ENCODE measurements around the gene AMY1B. TPM values are rescaled to one million over a fixed set of nuclear protein-coding genes. Genes with fewer than 3 reads are reported as not detected.
"Not testable (repeated sequence)": the region's sequence is repeated elsewhere in the genome, so short reads cannot be mapped to it uniquely, and the experiment has no call there.

The AMY1B gene
- total RNA-seq, 2 experiments from 2014 or later: not detected

DNA sequence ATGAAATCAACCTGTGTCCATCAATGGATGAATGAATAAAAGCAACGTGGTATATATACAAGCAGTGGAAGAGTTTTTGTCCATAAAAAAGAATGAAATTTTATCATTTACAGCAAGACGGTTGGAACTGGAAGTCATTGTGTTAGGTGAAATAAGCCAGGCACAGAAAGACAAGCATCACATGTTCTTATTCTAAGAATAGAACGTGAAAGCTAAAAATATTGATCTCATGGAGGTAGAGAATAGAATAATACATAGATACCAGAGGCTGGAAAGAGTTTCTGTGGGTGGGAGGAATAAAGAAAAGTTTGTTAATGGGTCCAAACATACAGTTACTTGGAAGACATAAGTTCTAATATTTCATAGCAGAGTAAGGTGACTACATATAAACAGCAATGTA lies 14.4 kb upstream of the AMY1B start:
- H3K27ac ChIP-seq (ENCODE audit: low read depth in 1 of 2, low read length in 2 of 2); H3K4me1 Mint-ChIP-seq (ENCODE audit: low read depth); H3K36me3 Mint-ChIP-seq (ENCODE audit: low read depth); H3K9me3 Mint-ChIP-seq; intact Hi-C loops (cut with DNase I, micrococcal nuclease); H3K36me3 ChIP-seq (ENCODE audit: insufficient read depth, low read length); H3K27me3 Mint-ChIP-seq; CTCF ChIA-PET; H3K4me3 Mint-ChIP-seq; ATAC-seq (ENCODE audit: poor library complexity); H3K4me3 ChIP-seq (ENCODE audit: low read length); H3K4me1 ChIP-seq (ENCODE audit: insufficient read depth, low read length); H3K27me3 ChIP-seq (ENCODE audit: control insufficient read depth in 1 of 2, insufficient read depth in 2 of 2, low read length in 2 of 2); POLR2A ChIA-PET; H3K9me3 ChIP-seq (ENCODE audit: control insufficient read depth in 1 of 2, insufficient read depth in 1 of 2, low read length in 2 of 2); H3K27ac Mint-ChIP-seq; DNase-seq: not testable (repeated sequence)

DNA sequence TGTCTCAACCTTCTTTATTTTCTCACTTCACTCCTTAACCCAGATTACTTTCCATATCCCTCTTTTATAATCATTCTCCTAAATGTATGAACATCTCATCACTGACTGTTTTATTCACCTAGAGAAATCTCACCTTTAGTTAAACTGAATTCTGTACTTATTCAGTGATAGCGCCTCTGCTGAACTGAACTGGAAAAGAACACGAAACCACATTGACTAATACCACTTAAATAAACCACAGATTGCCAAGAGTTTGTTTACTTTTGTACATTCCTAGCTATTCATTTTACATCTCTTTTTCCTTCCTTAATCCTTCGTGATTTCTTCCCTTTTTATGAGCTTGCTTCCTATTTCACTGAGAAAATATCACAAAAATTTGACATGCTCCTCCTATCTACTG lies 11.7 kb upstream of the AMY1B start:
- ATAC-seq (ENCODE audit: poor library complexity); intact Hi-C loops (cut with DNase I, micrococcal nuclease); DNase-seq; CTCF ChIA-PET; H3K4me3 Mint-ChIP-seq; H3K9me3 ChIP-seq (ENCODE audit: control insufficient read depth in 1 of 2, insufficient read depth in 1 of 2, low read length in 2 of 2); H3K4me1 ChIP-seq (ENCODE audit: insufficient read depth, low read length); H3K4me3 ChIP-seq (ENCODE audit: low read length); H3K27me3 Mint-ChIP-seq; H3K36me3 Mint-ChIP-seq (ENCODE audit: low read depth); H3K9me3 Mint-ChIP-seq; H3K27ac ChIP-seq (ENCODE audit: low read depth in 1 of 2, low read length in 2 of 2); H3K36me3 ChIP-seq (ENCODE audit: insufficient read depth, low read length); H3K27ac Mint-ChIP-seq; H3K4me1 Mint-ChIP-seq (ENCODE audit: low read depth); H3K27me3 ChIP-seq (ENCODE audit: control insufficient read depth in 1 of 2, insufficient read depth in 2 of 2, low read length in 2 of 2); POLR2A ChIA-PET: not testable (repeated sequence)

DNA sequence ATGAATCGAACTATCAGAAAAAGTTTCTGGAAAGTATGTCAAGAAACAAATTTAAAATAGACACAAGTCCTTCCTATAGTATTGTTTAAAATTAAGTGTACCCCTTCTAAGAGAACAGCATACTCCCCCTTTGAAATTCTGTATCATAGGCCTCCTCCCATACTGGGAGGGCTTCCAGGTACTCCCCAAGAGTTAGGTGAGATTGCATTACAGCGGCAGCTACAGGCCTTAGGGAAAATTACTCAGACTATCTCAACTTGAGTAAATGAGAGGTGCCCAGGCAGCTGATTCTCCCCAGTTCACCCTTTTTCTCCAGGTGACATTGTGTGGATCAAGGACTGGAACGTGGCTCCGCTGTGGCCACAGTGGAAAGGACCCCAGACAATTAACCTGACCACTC lies 5.2 kb upstream of the AMY1B start:
- H3K27ac Mint-ChIP-seq; ATAC-seq (ENCODE audit: poor library complexity); H3K36me3 Mint-ChIP-seq (ENCODE audit: low read depth); H3K4me3 Mint-ChIP-seq; POLR2A ChIA-PET; H3K9me3 Mint-ChIP-seq; CTCF ChIA-PET; H3K27me3 Mint-ChIP-seq; DNase-seq; H3K4me1 Mint-ChIP-seq (ENCODE audit: low read depth); intact Hi-C loops (cut with DNase I, micrococcal nuclease); H3K27ac ChIP-seq (ENCODE audit: low read depth in 1 of 2, low read length in 2 of 2); H3K9me3 ChIP-seq (ENCODE audit: control insufficient read depth in 1 of 2, insufficient read depth in 1 of 2, low read length in 2 of 2); H3K4me1 ChIP-seq (ENCODE audit: insufficient read depth, low read length); H3K27me3 ChIP-seq (ENCODE audit: control insufficient read depth in 1 of 2, insufficient read depth in 2 of 2, low read length in 2 of 2); H3K36me3 ChIP-seq (ENCODE audit: insufficient read depth, low read length); H3K4me3 ChIP-seq (ENCODE audit: low read length): not testable (repeated sequence)

DNA sequence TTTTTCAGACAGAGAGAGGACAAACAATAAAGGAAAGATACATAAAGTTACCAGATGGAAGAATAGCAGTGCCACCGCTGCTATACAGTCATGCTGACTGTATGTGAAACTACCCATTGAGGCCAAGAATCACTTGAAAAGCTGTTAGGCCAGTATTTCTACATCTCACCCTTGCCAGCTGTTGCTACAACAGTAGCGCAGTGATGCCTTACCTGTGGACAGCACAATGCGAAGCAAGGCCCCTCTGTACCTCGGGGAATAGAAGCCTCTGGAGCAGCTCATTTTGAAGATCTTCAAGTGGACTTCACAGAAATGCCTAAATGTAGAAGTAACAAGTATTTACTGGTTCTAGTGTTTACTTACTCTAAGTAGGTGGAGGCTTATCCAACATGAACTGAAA lies 4.7 kb upstream of the AMY1B start:
- ATAC-seq (ENCODE audit: poor library complexity); H3K27me3 Mint-ChIP-seq; H3K4me3 Mint-ChIP-seq; H3K4me1 ChIP-seq (ENCODE audit: insufficient read depth, low read length); H3K27me3 ChIP-seq (ENCODE audit: control insufficient read depth in 1 of 2, insufficient read depth in 2 of 2, low read length in 2 of 2); intact Hi-C loops (cut with DNase I, micrococcal nuclease); H3K36me3 ChIP-seq (ENCODE audit: insufficient read depth, low read length); H3K36me3 Mint-ChIP-seq (ENCODE audit: low read depth); CTCF ChIA-PET; H3K9me3 Mint-ChIP-seq; H3K27ac ChIP-seq (ENCODE audit: low read depth in 1 of 2, low read length in 2 of 2); H3K9me3 ChIP-seq (ENCODE audit: control insufficient read depth in 1 of 2, insufficient read depth in 1 of 2, low read length in 2 of 2); POLR2A ChIA-PET; DNase-seq; H3K4me1 Mint-ChIP-seq (ENCODE audit: low read depth); H3K27ac Mint-ChIP-seq; H3K4me3 ChIP-seq (ENCODE audit: low read length): not testable (repeated sequence)

DNA sequence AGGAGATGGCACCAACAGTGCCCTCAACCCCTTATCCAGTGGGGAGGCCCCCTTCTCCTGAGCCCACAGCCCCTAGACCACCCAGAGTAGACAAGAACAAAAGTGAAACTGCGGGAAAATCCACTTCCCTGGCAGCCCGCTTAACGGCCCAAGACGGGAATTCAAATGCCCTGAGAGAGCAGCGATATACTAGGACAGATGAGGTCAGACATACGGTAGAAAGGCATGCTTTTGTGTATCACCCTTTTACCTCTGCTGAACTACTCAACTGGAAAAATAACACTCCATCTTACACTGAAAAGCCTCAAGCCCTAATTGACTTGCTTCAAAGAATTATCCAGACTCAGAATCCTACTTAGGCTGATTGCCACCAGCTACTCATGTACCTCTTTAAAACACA lies 1.4 kb upstream of the AMY1B start:
- H3K27me3 Mint-ChIP-seq; H3K27me3 ChIP-seq (ENCODE audit: control insufficient read depth in 1 of 2, insufficient read depth in 2 of 2, low read length in 2 of 2); H3K27ac ChIP-seq (ENCODE audit: low read depth in 1 of 2, low read length in 2 of 2); H3K9me3 ChIP-seq (ENCODE audit: control insufficient read depth in 1 of 2, insufficient read depth in 1 of 2, low read length in 2 of 2); H3K27ac Mint-ChIP-seq; H3K4me1 ChIP-seq (ENCODE audit: insufficient read depth, low read length); intact Hi-C loops (cut with DNase I, micrococcal nuclease); H3K36me3 Mint-ChIP-seq (ENCODE audit: low read depth); POLR2A ChIA-PET; H3K9me3 Mint-ChIP-seq; CTCF ChIA-PET; H3K36me3 ChIP-seq (ENCODE audit: insufficient read depth, low read length); H3K4me3 ChIP-seq (ENCODE audit: low read length); H3K4me1 Mint-ChIP-seq (ENCODE audit: low read depth); DNase-seq; ATAC-seq (ENCODE audit: poor library complexity); H3K4me3 Mint-ChIP-seq: not testable (repeated sequence)

DNA sequence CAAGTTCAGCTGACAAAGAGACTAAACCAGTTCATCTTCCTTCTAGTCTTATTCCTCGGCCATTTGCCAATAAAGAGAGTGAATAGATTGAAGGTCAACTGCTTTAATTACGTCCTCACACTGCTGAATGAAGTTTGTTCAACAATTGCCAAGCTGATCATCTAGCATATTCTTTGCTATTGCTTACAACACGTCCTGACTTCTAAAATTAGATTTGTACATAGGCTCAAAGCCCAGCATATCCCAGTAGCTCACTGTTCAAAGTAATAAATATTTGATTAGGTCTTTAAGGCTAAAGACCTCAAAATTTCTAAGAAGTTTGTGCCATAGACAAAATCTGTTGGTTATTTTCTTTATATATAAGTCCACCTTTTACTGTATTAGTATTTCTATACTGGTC lies 19.7 kb downstream of the AMY1B start:
- H3K4me3 Mint-ChIP-seq; H3K27me3 ChIP-seq (ENCODE audit: control insufficient read depth in 1 of 2, insufficient read depth in 2 of 2, low read length in 2 of 2); H3K27ac Mint-ChIP-seq; CTCF ChIA-PET; H3K4me3 ChIP-seq (ENCODE audit: low read length); H3K9me3 Mint-ChIP-seq; H3K27ac ChIP-seq (ENCODE audit: low read depth in 1 of 2, low read length in 2 of 2); H3K27me3 Mint-ChIP-seq; intact Hi-C loops (cut with DNase I, micrococcal nuclease); H3K9me3 ChIP-seq (ENCODE audit: control insufficient read depth in 1 of 2, insufficient read depth in 1 of 2, low read length in 2 of 2); POLR2A ChIA-PET; ATAC-seq (ENCODE audit: poor library complexity); H3K4me1 ChIP-seq (ENCODE audit: insufficient read depth, low read length); DNase-seq; H3K36me3 Mint-ChIP-seq (ENCODE audit: low read depth); H3K4me1 Mint-ChIP-seq (ENCODE audit: low read depth); H3K36me3 ChIP-seq (ENCODE audit: insufficient read depth, low read length): not testable (repeated sequence)

DNA sequence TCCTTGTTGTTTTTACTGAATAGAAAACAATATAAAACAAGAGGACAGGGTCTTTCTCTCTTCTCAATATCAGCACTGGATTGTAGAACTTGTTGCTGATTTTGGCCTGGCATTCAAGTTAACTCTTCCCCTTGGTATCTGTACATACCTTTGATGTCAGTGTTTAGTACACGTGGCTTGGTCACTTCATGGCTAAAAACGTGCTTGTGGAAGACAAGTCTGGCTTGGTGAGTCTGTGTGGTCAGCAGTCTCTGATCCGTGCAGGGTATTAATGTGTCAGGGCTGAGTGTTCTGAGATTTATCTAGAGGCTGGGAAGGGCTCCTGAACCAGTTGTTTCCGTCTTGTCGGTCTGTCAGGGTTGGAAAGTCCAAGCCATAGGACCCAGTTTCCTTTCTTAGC lies 40.5 kb downstream of the AMY1B start, which contains the start of gene AMY1A:
TSS of gene AMY1A (plus strand) at position 301 of the 400 bp plus-strand sequence. CDS start 571 bp downstream, outside the sequence.
- CTCF ChIA-PET; H3K9me3 ChIP-seq (ENCODE audit: control insufficient read depth in 1 of 2, insufficient read depth in 1 of 2, low read length in 2 of 2); H3K4me3 Mint-ChIP-seq; H3K27me3 Mint-ChIP-seq; DNase-seq; H3K4me1 Mint-ChIP-seq (ENCODE audit: low read depth); H3K36me3 ChIP-seq (ENCODE audit: insufficient read depth, low read length); intact Hi-C loops (cut with DNase I, micrococcal nuclease); H3K4me3 ChIP-seq (ENCODE audit: low read length); POLR2A ChIA-PET; H3K27ac Mint-ChIP-seq; H3K27me3 ChIP-seq (ENCODE audit: control insufficient read depth in 1 of 2, insufficient read depth in 2 of 2, low read length in 2 of 2); H3K36me3 Mint-ChIP-seq (ENCODE audit: low read depth); ATAC-seq (ENCODE audit: poor library complexity); H3K27ac ChIP-seq (ENCODE audit: low read depth in 1 of 2, low read length in 2 of 2); H3K4me1 ChIP-seq (ENCODE audit: insufficient read depth, low read length); H3K9me3 Mint-ChIP-seq: not testable (repeated sequence)
